Smooth muscle cell of the brain vasculature (primary cell): Measurements from ENCODE around the gene CCR5AS.
"Not testable (repeated sequence)": the region's sequence is repeated elsewhere in the genome, so short reads cannot be mapped to it uniquely, and the experiment has no call there.

Experiments used
- DNase-seq: peaks from one replicate; pipeline ENCODE4 v3.0.0-alpha.2; 2012; ENCODE audit warnings: low read depth, low spot score

The CCR5AS gene

DNA sequence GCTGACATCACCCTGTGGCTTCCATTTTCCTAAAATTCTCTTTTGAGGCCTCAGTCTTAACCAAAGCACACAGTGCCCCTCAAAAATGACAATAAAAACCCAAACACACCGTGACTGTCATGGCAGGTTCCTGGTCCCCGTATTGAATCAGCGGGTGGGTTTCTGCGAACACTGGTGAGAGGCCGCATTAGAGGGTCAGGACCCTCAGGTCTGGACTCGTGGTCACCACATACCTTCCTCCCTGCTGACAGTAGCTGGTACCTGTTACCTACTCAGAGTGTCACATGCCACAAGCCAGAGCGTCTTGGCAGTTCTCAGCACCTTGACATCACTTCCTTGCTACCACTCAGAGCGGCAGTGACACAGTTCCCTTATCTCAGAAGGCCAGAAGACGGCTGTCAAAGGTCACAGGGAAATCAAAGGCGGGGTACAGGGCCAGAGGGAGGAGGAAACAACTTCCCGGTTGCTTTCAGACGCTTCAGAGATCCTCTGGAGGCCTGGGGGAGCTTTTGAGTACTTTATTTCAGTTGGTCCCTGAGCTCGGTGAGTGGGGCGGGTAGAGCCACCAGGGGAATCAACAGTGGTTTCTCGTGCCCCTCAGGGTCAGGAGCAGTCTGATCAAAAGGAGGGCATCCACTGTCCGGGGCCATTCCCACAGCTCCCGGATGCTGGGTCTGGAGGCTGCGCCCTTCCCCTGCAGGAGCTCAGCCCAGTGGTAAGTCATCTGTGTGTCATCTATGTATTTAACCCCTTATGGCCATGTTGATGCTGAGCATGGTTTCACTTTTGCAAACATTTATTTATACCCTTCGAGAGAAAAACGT, at the start of gene CCR5AS, which contains the start of gene CCRL2:
Gene CCR5AS (minus strand): TSS at position 279 of the 824 bp plus-strand sequence.
Gene CCRL2 (plus strand): TSS at position 472 of the 824 bp plus-strand sequence. CDS start 821 bp downstream, outside the sequence.
- DNase-seq = peak; percentile 32

DNA sequence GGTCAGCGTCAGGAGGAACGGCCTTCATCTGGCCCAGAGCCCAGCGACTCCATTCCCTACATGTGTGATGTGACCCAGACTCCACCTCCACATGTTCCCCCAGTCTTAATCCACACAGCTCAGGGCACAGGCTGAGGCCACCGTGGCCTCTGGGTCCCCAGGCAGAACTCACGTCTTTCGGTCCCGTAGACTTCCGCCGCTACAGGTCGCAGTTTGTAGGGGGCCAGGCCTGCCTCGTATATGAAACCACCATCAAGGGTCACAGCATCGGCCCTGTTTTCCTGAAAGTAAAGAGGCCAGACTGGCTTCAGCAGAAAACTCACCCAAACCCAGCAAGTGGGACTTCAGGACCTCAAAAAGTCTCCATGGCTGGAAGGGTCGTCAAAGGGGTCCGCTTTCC, 49.3 kb upstream of the CCR5AS start:
- no peak for DNase-seq

DNA sequence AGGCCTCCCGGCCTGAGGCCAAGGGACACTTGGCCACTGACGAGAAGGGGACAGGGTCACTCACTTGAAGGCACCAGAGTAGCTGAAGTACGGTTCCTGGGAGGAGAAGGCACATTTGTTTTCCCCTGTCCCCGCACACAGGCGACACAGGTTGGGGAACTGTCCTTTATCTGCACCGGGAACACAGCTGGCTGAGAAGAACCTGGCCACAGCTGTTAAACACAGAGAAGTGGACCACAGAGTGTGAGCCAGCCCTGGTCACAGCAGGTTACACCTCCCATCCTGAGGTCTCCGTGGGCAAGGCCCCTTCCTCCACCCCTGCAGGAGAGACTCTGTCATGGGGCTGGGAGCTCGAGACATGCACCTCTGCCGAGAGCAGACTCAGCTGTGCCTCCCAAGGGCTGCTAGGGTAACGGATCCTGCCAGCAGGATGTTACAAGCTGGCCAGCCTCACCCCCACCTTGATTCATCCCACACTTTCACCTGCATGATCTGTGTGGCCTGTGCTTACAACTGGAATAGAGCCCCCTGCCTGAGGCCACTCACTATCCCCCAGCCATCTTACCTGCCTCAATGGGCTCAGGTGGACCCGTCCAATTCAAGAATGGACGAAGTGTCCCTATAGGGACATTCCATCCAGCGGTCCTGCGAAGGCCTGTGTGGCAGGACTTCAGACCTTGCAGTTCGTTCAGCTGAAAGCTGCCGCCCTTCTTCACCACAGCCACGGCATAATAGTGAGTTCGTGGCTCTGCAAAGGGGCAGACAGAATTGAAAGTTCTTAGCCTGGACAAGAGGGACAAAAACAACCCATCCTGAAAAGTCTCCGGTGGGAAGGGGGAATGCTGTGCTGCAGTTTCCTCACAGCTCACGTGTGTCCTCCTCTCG, 48.6 kb upstream of the CCR5AS start:
- no peak for DNase-seq

DNA sequence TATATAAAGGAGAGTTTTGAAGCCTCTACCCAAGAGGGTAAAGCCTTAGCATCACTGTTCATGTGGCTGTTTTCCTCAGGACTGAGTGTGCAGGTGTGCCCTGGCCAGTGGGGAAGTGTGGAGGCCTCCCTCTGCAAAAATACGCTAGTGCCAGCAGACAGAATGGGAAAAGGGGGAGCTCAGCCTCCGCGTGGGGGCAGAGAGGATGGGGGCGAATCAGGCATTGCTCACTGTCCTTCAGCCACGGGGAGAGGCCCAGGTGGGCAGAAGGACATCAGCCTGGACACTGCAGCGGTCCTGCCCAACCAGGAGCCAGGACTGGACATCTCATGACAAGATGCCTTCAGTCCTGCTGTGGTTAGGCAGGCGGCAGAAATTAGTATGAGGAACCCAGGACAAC, 47.7 kb upstream of the CCR5AS start:
- no peak for DNase-seq

DNA sequence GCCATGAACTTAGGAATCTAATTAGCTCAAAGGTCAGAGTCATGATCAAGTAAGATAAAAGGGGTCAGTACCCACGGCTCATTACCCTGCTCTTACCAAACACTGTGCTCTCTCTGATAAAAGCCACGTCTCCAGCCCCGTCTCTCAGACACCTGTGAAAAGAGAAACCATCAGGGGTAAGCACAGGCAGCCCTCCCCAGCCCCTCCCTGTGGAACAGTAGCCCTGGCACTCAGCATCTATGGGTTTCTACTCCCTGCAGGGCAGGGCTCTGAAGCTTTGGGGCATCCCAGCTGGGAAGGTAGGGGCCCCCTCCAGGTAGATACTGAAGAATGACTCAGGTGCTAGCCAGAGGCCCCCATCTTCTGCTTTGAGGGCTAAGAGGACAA, 47.3 kb upstream of the CCR5AS start:
- DNase-seq = no peak

DNA sequence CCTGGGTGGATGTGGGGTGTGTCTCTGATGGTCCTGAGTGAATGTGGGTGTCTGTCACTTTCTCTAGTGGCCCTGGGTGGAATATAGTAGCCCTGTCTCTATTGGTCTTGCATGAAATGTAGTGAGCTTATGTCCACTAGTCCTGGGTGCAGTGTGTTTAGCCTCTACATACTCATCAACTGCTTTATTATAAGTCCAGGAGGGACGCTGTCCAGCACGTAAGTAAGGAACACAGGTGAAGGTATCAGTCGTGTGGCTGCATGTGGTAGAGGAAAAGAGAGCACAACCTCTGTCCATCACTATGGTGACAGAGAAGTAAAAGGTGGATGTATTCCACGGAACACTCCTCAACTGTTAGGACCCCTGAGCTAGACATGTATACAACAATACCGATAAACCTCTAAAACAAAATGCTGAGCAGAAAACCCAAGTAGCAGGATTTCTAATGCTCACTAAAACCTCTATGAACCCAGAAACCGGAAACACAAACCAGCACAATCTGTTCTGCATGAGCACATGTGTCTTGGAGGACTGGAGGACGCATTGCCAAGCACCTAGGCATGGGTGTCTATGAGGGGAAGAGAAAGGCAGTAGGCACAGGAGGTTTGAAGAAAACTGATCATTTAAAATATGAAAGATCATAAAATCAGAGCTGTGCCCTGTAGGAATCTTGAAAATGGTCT, 46.8 kb upstream of the CCR5AS start:
- no peak for DNase-seq

DNA sequence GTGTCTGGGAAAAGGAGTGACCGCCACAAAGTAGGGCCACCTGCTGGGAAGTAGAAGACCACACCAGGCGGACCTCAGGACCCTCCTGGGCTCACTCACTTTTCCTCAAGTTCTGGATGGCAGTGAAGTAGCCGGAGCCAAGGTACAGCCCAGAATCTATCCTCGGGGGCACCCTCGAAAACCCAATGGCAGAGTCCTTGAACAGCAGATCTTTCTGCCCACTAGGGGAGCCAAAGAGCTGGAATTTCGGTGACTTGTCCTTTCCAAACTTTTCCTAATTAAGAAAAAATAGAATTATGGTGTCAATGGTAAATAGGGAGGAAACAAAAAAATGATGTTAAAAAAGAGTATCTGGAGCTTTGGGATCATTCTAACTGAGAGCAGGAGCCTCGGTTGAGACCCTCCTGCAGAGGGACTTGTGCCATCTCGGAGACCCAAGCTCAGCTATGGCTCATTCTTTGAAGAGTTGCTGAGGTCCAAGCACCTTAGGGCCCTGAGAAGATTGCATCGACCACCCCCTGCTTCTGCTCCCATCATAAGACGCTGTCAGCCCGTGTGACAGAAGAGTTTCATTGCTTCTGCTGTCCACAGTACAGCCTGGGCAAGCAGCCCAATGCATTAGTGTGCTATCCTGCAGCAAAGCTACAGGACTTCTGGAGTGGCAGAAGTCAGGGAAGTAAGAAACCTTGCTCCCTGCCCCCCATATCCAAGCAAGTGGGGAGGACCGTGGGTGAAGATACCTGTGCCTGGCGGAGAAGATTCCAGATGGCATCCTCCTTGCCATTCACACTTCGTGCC, 43.1 kb upstream of the CCR5AS start:
- no peak for DNase-seq

DNA sequence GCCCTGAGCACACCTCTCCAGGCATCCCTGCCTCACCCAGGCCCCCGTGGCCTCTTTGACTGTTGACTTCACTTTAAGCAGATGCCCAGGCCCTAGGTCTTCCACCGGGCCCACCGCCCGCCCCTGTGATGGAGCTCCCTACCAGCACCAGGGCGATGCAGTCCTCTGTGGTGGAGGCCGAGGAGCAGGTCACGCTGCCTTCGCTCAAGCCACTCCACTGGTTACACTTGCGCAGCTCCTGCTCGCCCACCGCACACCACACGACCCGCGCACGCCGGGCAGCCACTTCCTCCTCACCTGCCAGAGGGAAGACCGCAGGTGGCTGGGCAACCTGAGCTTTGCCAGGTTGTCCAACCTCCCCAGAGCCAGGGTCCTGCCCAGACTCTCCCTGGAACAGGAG, 41.9 kb upstream of the CCR5AS start:
- no peak for DNase-seq

DNA sequence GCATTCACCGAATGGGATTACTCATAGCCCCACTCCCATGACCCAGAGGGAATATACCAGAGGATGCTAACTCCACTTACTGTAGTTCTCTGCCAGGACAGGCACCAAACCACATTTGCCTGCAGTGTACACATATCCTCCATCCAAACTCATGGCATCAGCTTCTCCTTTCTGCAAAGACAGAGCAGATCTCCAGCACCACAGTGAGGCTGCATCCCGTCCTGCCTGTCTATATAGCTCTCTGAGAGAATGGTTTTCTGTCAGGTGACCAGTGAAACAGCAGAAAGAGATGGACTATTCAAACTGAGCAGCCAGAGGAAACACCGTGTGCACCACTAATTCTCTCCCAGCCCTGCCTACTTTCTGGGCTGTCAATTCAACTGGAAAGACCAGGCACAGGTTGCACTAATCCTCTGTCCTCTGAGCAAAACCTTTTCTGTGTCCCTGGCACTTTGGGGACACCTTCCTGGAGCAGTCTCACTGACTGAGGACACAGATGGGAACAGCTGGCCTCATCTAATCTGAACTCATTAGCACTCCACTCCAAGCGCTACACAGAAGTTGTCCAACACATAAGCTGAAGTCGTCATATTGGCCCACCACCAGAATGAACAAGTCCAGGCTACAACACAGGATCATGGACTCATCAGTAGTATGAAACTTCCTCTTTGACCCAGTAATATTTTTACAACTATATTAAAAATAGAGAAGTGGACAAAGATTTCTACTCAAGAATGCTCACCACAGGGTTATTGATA, 40.5 kb upstream of the CCR5AS start:
- DNase-seq = no peak

DNA sequence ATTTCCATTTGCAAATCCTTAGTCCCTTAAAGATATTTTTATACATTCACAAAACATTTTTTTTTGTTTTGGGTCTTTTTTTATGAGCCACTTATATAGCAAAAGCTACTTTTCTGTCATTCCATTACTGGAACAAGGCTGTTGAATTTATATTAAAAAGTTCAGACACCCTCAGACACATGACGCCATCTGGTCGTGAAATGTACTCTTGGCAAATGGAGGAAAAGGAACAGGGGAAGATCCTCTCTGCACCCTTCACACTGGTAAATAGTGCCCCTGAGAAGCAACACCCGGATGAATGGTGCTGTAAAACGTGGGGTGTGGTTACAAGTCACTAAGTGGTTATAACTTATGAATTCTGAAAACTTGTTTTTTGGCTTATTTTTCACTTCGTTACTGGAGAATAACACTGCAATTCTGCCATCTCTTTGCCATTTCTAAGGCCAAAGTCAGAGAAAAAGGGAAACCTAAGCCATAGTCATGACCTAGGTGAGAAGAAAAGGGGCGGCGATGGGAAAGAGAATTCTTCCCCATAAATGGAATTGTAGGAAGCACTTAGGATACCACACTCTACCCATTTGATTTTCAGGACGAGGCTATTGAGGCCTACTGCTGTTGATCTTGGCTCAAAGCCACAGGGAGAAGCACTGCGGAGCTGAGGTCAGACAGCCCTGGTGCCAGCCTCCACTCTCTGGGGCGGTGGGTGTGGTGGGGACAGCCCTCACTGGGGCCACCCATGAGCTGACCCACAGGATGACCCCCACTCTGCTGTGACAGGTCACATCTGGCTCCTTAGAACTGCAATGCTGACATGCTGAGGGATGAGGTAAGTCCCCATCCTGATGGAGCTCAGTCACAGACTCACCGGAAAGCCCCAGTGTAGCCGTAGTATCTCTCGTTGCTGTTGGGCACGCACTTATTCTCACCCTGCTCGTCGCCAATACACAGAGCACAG, 36.0 kb upstream of the CCR5AS start:
- peak; percentile 18 for DNase-seq

DNA sequence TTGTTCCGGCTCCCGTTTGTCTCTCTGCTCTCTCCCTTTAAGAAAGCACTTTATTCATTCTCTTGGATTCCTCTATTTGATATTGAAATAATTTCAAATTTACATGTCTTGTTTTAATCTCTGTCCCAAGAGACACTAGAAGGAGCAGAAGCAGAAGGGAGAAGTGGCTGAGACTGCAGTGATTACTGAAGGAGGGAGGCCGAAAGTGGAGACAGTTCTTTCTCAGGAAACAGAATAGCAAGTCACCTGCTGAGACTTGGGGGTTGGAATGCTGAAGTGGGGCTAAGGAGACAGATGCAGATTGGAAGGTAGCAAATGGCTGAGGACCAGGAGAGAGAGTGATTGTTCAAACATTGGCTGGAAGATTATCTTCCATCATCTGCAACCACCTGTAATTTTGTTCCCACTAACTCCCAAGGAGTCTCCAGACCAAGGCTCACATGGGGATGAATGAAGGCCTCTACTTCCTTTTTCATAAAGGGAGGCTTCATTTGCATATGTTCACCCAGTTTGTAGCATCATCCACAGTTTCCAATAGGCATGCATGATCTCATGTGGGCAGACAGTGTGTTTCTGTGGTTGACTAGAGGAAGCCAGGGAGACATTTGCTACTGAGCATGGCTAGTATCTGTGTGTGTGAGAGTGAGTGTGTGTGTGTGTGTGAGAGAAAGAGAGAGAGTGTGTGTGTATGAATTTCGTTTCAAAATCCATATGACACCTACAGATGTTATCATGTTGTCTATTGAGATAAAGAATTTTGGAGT, 33.8 kb upstream of the CCR5AS start:
- no peak for DNase-seq

DNA sequence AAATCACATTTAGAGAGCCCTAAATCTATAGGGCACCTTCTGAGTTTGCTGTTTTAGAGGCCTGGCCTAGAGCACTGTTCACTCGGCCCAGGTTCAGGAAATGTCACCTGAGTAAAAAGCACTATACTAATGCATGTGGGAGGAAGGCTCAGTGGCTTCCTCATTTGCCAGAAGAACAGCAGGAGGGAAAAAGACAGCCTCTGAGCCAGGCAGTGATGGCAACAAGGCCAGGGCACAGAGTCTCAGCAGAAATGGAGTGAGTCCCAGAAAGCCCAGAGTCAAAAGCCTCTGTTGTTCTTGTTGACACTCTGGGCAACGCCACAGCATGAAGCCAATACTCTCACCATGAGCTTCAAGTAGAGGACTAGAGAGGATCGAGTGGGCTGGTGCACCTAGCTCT, 32.0 kb upstream of the CCR5AS start:
- no peak for DNase-seq

DNA sequence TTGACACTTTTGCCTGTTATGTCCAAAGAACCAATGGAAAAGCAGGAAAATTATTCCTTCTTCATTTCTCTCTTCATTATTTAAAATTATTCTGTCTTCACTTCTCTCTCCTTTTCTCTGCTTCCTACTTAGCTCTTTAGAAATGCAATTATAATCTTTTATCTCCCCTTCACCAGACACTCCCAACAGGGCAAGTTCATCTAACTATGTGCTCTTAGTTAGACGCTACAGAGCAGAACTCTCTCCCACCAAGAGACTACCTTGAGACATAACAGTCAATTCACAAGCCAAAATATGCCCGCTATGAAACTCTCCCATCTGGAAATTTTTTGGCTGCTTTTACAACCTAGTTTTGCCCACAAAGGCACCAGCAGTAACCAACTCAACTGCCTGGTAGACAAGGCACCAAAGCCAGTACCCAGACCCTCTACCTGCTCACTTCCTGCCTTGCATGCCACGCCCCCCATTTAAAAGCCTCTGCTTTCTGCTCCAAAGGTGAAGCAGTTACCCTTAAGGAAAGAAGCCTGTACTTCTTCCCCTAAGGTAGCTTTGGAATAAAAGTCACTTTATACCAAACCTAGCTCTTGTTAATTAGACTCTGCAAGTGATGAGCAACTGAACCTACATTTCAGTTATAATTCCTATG, 28.3 kb upstream of the CCR5AS start:
- no peak for DNase-seq

DNA sequence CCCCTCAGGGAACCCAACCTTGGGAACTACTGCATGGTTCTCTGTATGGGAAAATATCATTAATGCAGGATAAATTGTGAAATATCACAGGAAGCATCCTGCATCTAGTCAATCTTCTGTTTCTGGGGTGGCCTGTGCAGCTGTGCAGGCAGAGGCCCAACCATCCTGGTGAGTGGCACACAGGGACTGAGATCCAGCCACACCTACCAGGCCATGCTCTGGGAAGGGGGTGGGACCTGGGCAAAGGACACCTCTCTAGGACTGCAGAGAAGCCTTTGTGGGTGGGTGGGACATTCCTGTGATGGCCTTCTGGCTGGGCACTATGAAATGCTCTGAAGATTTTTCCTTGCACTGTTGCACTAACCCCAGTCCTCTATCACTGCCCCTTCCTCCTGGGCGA, 27.0 kb upstream of the CCR5AS start:
- DNase-seq = no peak

DNA sequence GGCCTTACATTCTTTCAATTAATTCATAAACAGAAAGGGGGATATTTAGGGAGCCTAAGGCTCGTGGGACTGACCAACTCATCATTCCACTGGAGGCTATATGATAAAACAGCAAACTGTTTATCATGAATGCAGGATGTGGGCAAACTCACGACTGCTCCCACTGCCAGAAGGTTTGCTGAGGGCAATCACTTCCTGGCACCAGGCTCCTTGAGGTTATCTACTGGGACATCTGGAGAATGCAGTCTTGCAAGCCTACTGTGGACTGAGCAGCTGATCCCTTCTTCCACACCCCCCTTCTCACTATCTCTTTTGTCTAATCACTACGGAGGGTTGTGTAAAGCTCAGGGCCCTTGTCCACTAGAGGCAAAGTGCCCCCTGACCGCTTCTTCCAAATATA, 26.3 kb upstream of the CCR5AS start:
- DNase-seq = not testable (repeated sequence)

DNA sequence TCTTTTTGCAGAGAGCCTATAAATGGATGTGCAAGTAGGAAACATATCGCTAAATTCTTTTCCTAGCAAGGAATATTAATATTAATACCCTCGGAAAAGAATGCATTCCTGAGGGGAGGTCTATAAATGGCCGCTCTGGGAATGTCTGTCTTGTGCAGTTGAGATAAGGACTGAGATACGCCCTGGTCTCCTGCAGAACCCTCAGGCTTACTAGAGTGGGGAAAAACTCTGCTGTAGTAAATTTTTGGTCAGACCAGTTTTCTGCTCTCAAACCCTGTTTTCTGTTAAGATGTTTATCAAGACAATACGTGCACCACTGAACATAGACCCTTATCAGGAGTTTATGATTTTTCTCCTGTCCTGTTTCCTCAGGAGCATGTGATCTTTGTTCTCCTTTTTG, 25.0 kb upstream of the CCR5AS start:
- not testable (repeated sequence) for DNase-seq

DNA sequence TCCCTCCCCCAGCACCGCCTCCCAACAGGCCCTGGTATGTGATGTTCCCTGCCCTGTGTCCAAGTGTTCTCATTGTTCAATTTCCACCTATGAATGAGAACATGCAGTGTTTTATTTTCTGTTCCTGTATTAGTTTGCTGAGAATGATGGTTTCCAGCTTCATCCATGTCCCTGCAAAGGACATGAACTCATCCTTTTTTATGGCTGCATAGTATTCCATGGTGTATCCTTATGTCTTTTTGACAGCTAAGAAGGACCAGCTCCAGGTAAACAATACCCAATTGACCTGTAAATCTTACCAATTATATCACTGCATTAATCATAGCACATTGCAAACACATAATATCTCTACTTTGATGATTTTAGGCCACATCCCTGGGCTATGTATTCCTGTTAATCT, 24.0 kb upstream of the CCR5AS start:
- DNase-seq = not testable (repeated sequence)

DNA sequence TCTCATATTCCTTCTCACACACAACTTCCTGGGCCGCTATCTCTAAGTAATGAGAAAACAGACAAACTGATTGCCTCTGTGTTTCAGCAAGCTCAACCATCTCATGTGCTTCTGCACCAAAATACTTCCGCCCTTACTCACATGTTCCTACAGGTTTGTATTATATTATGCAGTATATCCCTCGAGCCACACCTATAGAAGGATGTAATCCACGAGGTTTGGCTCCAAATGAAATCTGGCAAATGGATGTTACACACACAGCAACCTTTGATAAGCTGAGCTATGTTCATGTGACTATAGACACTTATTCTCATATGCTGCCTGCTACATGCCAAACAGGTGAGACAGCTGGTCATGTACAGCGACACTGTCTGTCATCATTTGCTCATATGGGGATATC, 22.8 kb upstream of the CCR5AS start:
- no peak for DNase-seq
